Karpas-422 (cell line): ENCODE data around the gene LRBA. TPM values are rescaled to one million over a fixed set of nuclear protein-coding genes. Genes with fewer than 3 reads are reported as not detected.

Experiments used
- DNase-seq: peaks from one replicate; pipeline ENCODE4 v3.0.0-alpha.2; 2015
- H2AFZ ChIP-seq: fragments of 200-600 bp; sonication (generic); 2 replicates; pipeline ENCODE4 v1.6.1; 2014; ENCODE audit warnings: antibody characterized with exemption, low read length, mixed read lengths
- H3K27ac ChIP-seq: fragments of 200-600 bp; sonication (generic); 2 replicates; pipeline ENCODE4 v1.5.1; 2014; ENCODE audit warnings: mild to moderate bottlenecking, low read length, moderate library complexity
- H3K27me3 ChIP-seq: fragments of 200-600 bp; sonication (generic); 2 replicates; pipeline ENCODE4 v1.6.1; 2014; ENCODE audit warnings: low read length, mixed read lengths
- H3K36me3 ChIP-seq: fragments of 200-600 bp; sonication (generic); 2 replicates; pipeline ENCODE4 v1.6.1; 2014; ENCODE audit warnings: low read length, mixed read lengths; ENCODE audit not compliant: insufficient read depth
- H3K4me1 ChIP-seq: fragments of 200-600 bp; sonication (generic); 2 replicates; pipeline ENCODE4 v1.6.1; 2014; ENCODE audit warnings: mild to moderate bottlenecking, low read length, mixed read lengths
- H3K4me2 ChIP-seq: fragments of 200-600 bp; sonication (generic); 2 replicates; pipeline ENCODE4 v1.6.1; 2014; ENCODE audit warnings: low read length, low read depth, mild to moderate bottlenecking; ENCODE audit not compliant: poor library complexity, severe bottlenecking
- H3K4me3 ChIP-seq: fragments of 200-600 bp; sonication (generic); 2 replicates; pipeline ENCODE4 v1.5.1; 2014; ENCODE audit warnings: mild to moderate bottlenecking, antibody characterized with exemption, low read length, mixed read lengths
- H3K79me2 ChIP-seq: fragments of 200-600 bp; sonication (generic); 2 replicates; pipeline ENCODE4 v1.6.1; 2014; ENCODE audit warnings: mild to moderate bottlenecking, low read length, mixed read lengths
- H3K9ac ChIP-seq: fragments of 200-600 bp; sonication (generic); 2 replicates; pipeline ENCODE4 v1.6.0; 2014; ENCODE audit warnings: low read length
- H3K9me2 ChIP-seq: fragments of 200-600 bp; sonication (generic), shearing (Covaris generic); replicated peaks from 2 replicates; pipeline ENCODE4 v1.6.0; 2014; ENCODE audit warnings: mild to moderate bottlenecking, low read length, moderate library complexity; ENCODE audit not compliant: insufficient read depth
- H3K9me3 ChIP-seq: fragments of 300-700, 200-600 bp; sonication (generic); 2 replicates; pipeline ENCODE4 v1.6.1; 2014; ENCODE audit warnings: low read length, mixed read lengths
- H4K20me1 ChIP-seq: fragments of 200-600 bp; sonication (generic); 2 replicates; pipeline ENCODE4 v1.6.1; 2014; ENCODE audit warnings: mild to moderate bottlenecking, antibody characterized with exemption, low read length, low read depth; ENCODE audit not compliant: insufficient read depth
- total RNA-seq: library from RNA; depleted of rRNA; stranded (reverse); fragments of >200 nt; shearing (Covaris generic); gene quantifications from 2 replicates; pipeline ENCODE4 v1.2.3, GENCODE V29; 2014; ENCODE audit warnings: low replicate concordance

LRBA gene
- total RNA-seq, 1 experiment from 2014 or later: 131 TPM

- H2AFZ ChIP-seq: no peak overlapping the region
- 0 out of 2 replicates have a peak, but pooled peaks cover 3% of the 10 kb centered on the region for H3K9me2 ChIP-seq
- no peak overlapping the region for H3K9ac ChIP-seq
- H3K4me1 ChIP-seq: no peaks in the 10 kb centered on the region
- DNase-seq: no peak
- H3K36me3 ChIP-seq: no peaks in the 10 kb centered on the region
- no peaks in the 10 kb centered on the region for H3K27me3 ChIP-seq
- H3K4me3 ChIP-seq: no peak overlapping the region
- H3K27ac ChIP-seq: no peak overlapping the region
- no peaks in the 10 kb centered on the region for H4K20me1 ChIP-seq
- no peaks in the 10 kb centered on the region for H3K9me3 ChIP-seq
- no peak overlapping the region for H3K4me2 ChIP-seq
- H3K79me2 ChIP-seq: no peaks in the 10 kb centered on the region
These were observed 539.3 kb downstream of the LRBA start for GRCh38 chr4:150475763-150476162.

GRCh38 chr4:150464523-150464922 lies 550.6 kb downstream of the LRBA start:
- Histone ChIP-seq H3K4me1 (no peaks in the 10 kb centered on the region), H3K79me2 (no peaks in the 10 kb centered on the region), H3K4me3 (no peak overlapping the region), H3K9me2 (no peaks in the 10 kb centered on the region), H3K9me3 (no peaks in the 10 kb centered on the region), H3K9ac (no peak overlapping the region), H4K20me1 (no peaks in the 10 kb centered on the region), H3K27me3 (no peaks in the 10 kb centered on the region), H3K4me2 (no peak overlapping the region), H2AFZ (no peak overlapping the region), H3K27ac (no peak overlapping the region), H3K36me3 (peaks cover 9% of the 10 kb centered on the region)
- no peak for DNase-seq

- no peak for DNase-seq
These were observed 552.3 kb downstream of the LRBA start for GRCh38 chr4:150462743-150463142.

GRCh38 chr4:150461957-150462356 lies 553.1 kb downstream of the LRBA start:
- no peaks in the 10 kb centered on the region for H3K9me2 ChIP-seq
- no peaks in the 10 kb centered on the region for H3K27me3 ChIP-seq
- H3K4me2 ChIP-seq: no peak overlapping the region
- H2AFZ ChIP-seq: no peak overlapping the region
- DNase-seq: no peak
- H3K27ac ChIP-seq: no peak overlapping the region
- peaks cover 4% of the 10 kb centered on the region; the same call in 1 of the 2 replicates for H3K36me3 ChIP-seq
- H3K9ac ChIP-seq: no peak overlapping the region
- H4K20me1 ChIP-seq: no peaks in the 10 kb centered on the region
- no peak overlapping the region for H3K4me3 ChIP-seq
- H3K79me2 ChIP-seq: no peaks in the 10 kb centered on the region
- H3K9me3 ChIP-seq: no peaks in the 10 kb centered on the region
- H3K4me1 ChIP-seq: no peaks in the 10 kb centered on the region

More at GRCh38 chr4:150462743-150463142, 552.3 kb downstream of the LRBA start:
- Histone ChIP-seq H3K4me1 (no peaks in the 10 kb centered on the region), H3K9me3 (no peaks in the 10 kb centered on the region), H3K9me2 (no peaks in the 10 kb centered on the region), H3K36me3 (peaks cover 9% of the 10 kb centered on the region), H3K9ac (no peak overlapping the region), H3K79me2 (no peaks in the 10 kb centered on the region), H3K27ac (no peak overlapping the region), H3K27me3 (no peaks in the 10 kb centered on the region), H3K4me3 (no peak overlapping the region), H3K4me2 (no peak overlapping the region), H2AFZ (no peak overlapping the region), H4K20me1 (no peaks in the 10 kb centered on the region)

GRCh38 chr4:150457802-150458201 lies 557.3 kb downstream of the LRBA start:
- no peak overlapping the region for H3K27ac ChIP-seq
- H2AFZ ChIP-seq: no peak overlapping the region
- no peaks in the 10 kb centered on the region for H3K4me1 ChIP-seq
- H3K9me3 ChIP-seq: peaks cover 5% of the 10 kb centered on the region
- H4K20me1 ChIP-seq: no peaks in the 10 kb centered on the region
- DNase-seq: no peak
- H3K4me3 ChIP-seq: no peak overlapping the region
- H3K27me3 ChIP-seq: no peaks in the 10 kb centered on the region
- no peak overlapping the region for H3K4me2 ChIP-seq
- no peaks in the 10 kb centered on the region for H3K36me3 ChIP-seq
- H3K79me2 ChIP-seq: no peaks in the 10 kb centered on the region
- H3K9ac ChIP-seq: no peak overlapping the region
- no peaks in the 10 kb centered on the region for H3K9me2 ChIP-seq

- Histone ChIP-seq H3K9me3 (peaks cover 8% of the 10 kb centered on the region), H2AFZ (no peak overlapping the region)
These were observed 563.2 kb downstream of the LRBA start for GRCh38 chr4:150451883-150452282.

GRCh38 chr4:150447356-150447755 lies 567.7 kb downstream of the LRBA start:
- no peaks in the 10 kb centered on the region for H4K20me1 ChIP-seq
- H3K9ac ChIP-seq: no peak overlapping the region
- H3K9me2 ChIP-seq: no peaks in the 10 kb centered on the region
- no peak overlapping the region for H3K27ac ChIP-seq
- no peak overlapping the region for H2AFZ ChIP-seq
- no peaks in the 10 kb centered on the region for H3K79me2 ChIP-seq
- peaks cover 6% of the 10 kb centered on the region; the same call in 1 of the 2 replicates for H3K4me1 ChIP-seq
- no peak overlapping the region for H3K4me3 ChIP-seq
- no peak for DNase-seq
- no peaks in the 10 kb centered on the region for H3K27me3 ChIP-seq
- H3K9me3 ChIP-seq: peaks cover 3% of the 10 kb centered on the region
- H3K4me2 ChIP-seq: no peak overlapping the region
- H3K36me3 ChIP-seq: 0 out of 2 replicates have a peak, but pooled peaks cover 6% of the 10 kb centered on the region

More at GRCh38 chr4:150451883-150452282, 563.2 kb downstream of the LRBA start:
- H3K4me1 ChIP-seq: peaks cover 5% of the 10 kb centered on the region; the same call in 1 of the 2 replicates
- H3K27ac ChIP-seq: no peak overlapping the region
- H4K20me1 ChIP-seq: no peaks in the 10 kb centered on the region
- H3K79me2 ChIP-seq: no peaks in the 10 kb centered on the region
- no peak for DNase-seq
- H3K36me3 ChIP-seq: 0 out of 2 replicates have a peak, but pooled peaks cover 6% of the 10 kb centered on the region
- no peak overlapping the region for H3K9ac ChIP-seq
- H3K27me3 ChIP-seq: no peaks in the 10 kb centered on the region
- no peaks in the 10 kb centered on the region for H3K9me2 ChIP-seq
- H3K4me3 ChIP-seq: no peak overlapping the region
- no peak overlapping the region for H3K4me2 ChIP-seq

GRCh38 chr4:150439451-150439933 lies 575.6 kb downstream of the LRBA start:
- Histone ChIP-seq H3K4me1 (peaks cover 10% of the 10 kb centered on the region), H3K4me2 (no peak overlapping the region), H2AFZ (no peak overlapping the region), H3K27ac (no peak overlapping the region), H3K27me3 (no peaks in the 10 kb centered on the region), H3K36me3 (no peaks in the 10 kb centered on the region), H4K20me1 (no peaks in the 10 kb centered on the region), H3K9me3 (no peaks in the 10 kb centered on the region), H3K79me2 (no peaks in the 10 kb centered on the region), H3K9ac (no peak overlapping the region), H3K4me3 (no peak overlapping the region), H3K9me2 (no peaks in the 10 kb centered on the region)
- no peak for DNase-seq
